Suprapubic skin (tissue), 4 donors: ENCODE measurements around the gene NINJ1.

Experiments
- CTCF ChIP-seq, 2 donors: fragments of 200-600 bp in 1 of 2; fragments of 450-650 bp in 1 of 2; sonication (generic) in 1 of 2; IDR thresholded peaks; one replicate each; pipeline ENCODE4 v1.5.1; 2016 to 2019; ENCODE audit warnings: antibody characterized with exemption in 2 of 2, mild to moderate bottlenecking in 1 of 2, moderate library complexity in 1 of 2
- POLR2A ChIP-seq, 2 donors: fragments of 450-650 bp; IDR thresholded peaks; one replicate each; pipeline ENCODE4 v1.6.1; 2017; ENCODE audit warnings: antibody characterized with exemption in 2 of 2, mild to moderate bottlenecking in 2 of 2, moderate library complexity in 2 of 2
- POLR2AphosphoS5 ChIP-seq, 3 donors: sonication (generic); formaldehyde crosslinking; IDR thresholded peaks; one replicate each; pipeline ENCODE4 v1.6.1; 2017; ENCODE audit warnings: antibody characterized with exemption in 3 of 3

GRCh38 chr9:93083592-93084470 is 50.2 kb downstream of the NINJ1 start:
- TF ChIP-seq CTCF (IDR thresholded peaks at IDR 0.05): no peak
- TF ChIP-seq POLR2AphosphoS5 (IDR thresholded peaks at IDR 0.05): no peak
- no peak for TF ChIP-seq POLR2A (IDR thresholded peaks at IDR 0.05)
